MM.1S (cell line): Measurements from ENCODE around the gene PITRM1.

ENCODE experiments used
- DNase-seq: peaks from one replicate; pipeline ENCODE4 v3.0.0-alpha.2; 2015
- H2AFZ ChIP-seq: fragments of 300-600 bp; sonication (generic); 2 replicates; pipeline ENCODE4 v1.6.0; 2016; ENCODE audit warnings: antibody characterized with exemption, low read length
- H3F3A ChIP-seq: fragments of 300-600 bp; sonication (generic); 2 replicates; pipeline ENCODE4 v1.6.1; 2016; ENCODE audit warnings: mild to moderate bottlenecking, antibody characterized with exemption, low read length, moderate library complexity, mixed read lengths; ENCODE audit not compliant: insufficient read depth
- H3K27ac ChIP-seq: fragments of 300-600 bp; sonication (generic); 2 replicates; pipeline ENCODE4 v1.5.1; 2016; ENCODE audit warnings: mild to moderate bottlenecking, low read length
- H3K27me3 ChIP-seq: fragments of 300-600 bp; sonication (generic); replicated peaks from 2 replicates; pipeline ENCODE4 v1.6.0; 2016; ENCODE audit warnings: low read length; ENCODE audit not compliant: insufficient read depth
- H3K36me3 ChIP-seq: fragments of 300-600 bp; sonication (generic); replicated peaks from 2 replicates; pipeline ENCODE4 v1.6.1; 2016; ENCODE audit warnings: mild to moderate bottlenecking, low read length, mixed read lengths; ENCODE audit not compliant: insufficient read depth
- H3K4me1 ChIP-seq: fragments of 300-600 bp; sonication (generic); 2 replicates; pipeline ENCODE4 v1.6.1; 2016; ENCODE audit warnings: low read length, mixed read lengths
- H3K4me2 ChIP-seq: fragments of 300-600 bp; sonication (generic); 2 replicates; pipeline ENCODE4 v1.6.0; 2016; ENCODE audit warnings: low read depth, low read length
- H3K4me3 ChIP-seq: fragments of 300-600 bp; sonication (generic); 2 replicates; pipeline ENCODE4 v1.5.1; 2016; ENCODE audit warnings: low read length, mixed read lengths
- H3K79me2 ChIP-seq: fragments of 300-600 bp; sonication (generic); 2 replicates; pipeline ENCODE4 v1.6.1; 2016; ENCODE audit warnings: mixed run types, low read length, mixed read lengths
- H3K9ac ChIP-seq: fragments of 300-600 bp; sonication (generic); 2 replicates; pipeline ENCODE4 v1.6.1; 2016; ENCODE audit warnings: low read length, mixed read lengths
- H3K9me2 ChIP-seq: fragments of 300-600 bp; sonication (generic); replicated peaks from 2 replicates; pipeline ENCODE4 v1.6.1; 2016; ENCODE audit warnings: mild to moderate bottlenecking, low read length, mixed read lengths; ENCODE audit not compliant: insufficient read depth
- H3K9me3 ChIP-seq: fragments of 300-600 bp; sonication (generic); replicated peaks from 2 replicates; pipeline ENCODE4 v1.6.1; 2016; ENCODE audit warnings: mild to moderate bottlenecking, low read length, mixed read lengths; ENCODE audit not compliant: insufficient read depth
- H4K20me1 ChIP-seq: fragments of 300-600 bp; sonication (generic); 2 replicates; pipeline ENCODE4 v1.6.1; 2016; ENCODE audit warnings: mild to moderate bottlenecking, low read length, moderate library complexity, mixed read lengths; ENCODE audit not compliant: insufficient read depth
- CTCF ChIP-seq: fragments of 300-600 bp; sonication (generic); IDR thresholded peaks from 2 replicates; pipeline ENCODE4 v1.5.1; 2016; ENCODE audit warnings: antibody characterized with exemption, low read length, mixed read lengths
- EZH2 ChIP-seq: fragments of 300-600 bp; sonication (generic); optimal IDR thresholded peaks from 2 replicates; pipeline ENCODE3; 2017; ENCODE audit warnings: low read depth, mild to moderate bottlenecking, antibody characterized with exemption, low read length, mixed read lengths
- EZH2phosphoT487 ChIP-seq: fragments of 300-600 bp; sonication (generic); IDR thresholded peaks from 2 replicates; pipeline ENCODE4 v1.6.1; 2018; ENCODE audit warnings: antibody characterized with exemption, low read length

The PITRM1 gene

GRCh38 chr10:3154666-3155065 is 17.9 kb downstream of the PITRM1 start:
- no peaks in the 10 kb centered on the region for H3F3A ChIP-seq
- H2AFZ ChIP-seq = no peak overlapping the region
- H3K9ac ChIP-seq = no peak overlapping the region
- H3K4me3 ChIP-seq = no peak overlapping the region
- no peaks in the 10 kb centered on the region for H3K9me3 ChIP-seq
- no peak overlapping the region for H3K27ac ChIP-seq
- no peak overlapping the region for H3K4me2 ChIP-seq
- TF ChIP-seq EZH2 = no peak
- DNase-seq = no peak
- peaks cover 16% of the 10 kb centered on the region for H3K36me3 ChIP-seq
- H3K27me3 ChIP-seq = no peaks in the 10 kb centered on the region
- no peaks in the 10 kb centered on the region for H3K79me2 ChIP-seq
- no peaks in the 10 kb centered on the region for H4K20me1 ChIP-seq
- H3K9me2 ChIP-seq = no peaks in the 10 kb centered on the region
- H3K4me1 ChIP-seq = no peaks in the 10 kb centered on the region

- peaks cover 16% of the 10 kb centered on the region for H3K36me3 ChIP-seq
- DNase-seq = no peak
- H3F3A ChIP-seq = no peaks in the 10 kb centered on the region
- H3K4me1 ChIP-seq = no peaks in the 10 kb centered on the region
- H3K79me2 ChIP-seq = no peaks in the 10 kb centered on the region
- no peak overlapping the region for H3K27ac ChIP-seq
- no peak overlapping the region for H3K9ac ChIP-seq
- H4K20me1 ChIP-seq = no peaks in the 10 kb centered on the region
- no peaks in the 10 kb centered on the region for H3K9me2 ChIP-seq
- no peaks in the 10 kb centered on the region for H3K27me3 ChIP-seq
- no peak overlapping the region for H3K4me2 ChIP-seq
- H2AFZ ChIP-seq = no peak overlapping the region
- H3K9me3 ChIP-seq = no peaks in the 10 kb centered on the region
- TF ChIP-seq EZH2 (no peak), EZH2phosphoT487 (no peak), CTCF (no peak)
- no peak overlapping the region for H3K4me3 ChIP-seq
Measured at GRCh38 chr10:3152566-3152935, 20.0 kb downstream of the PITRM1 start.

- no peak overlapping the region for H3K27ac ChIP-seq
- no peaks in the 10 kb centered on the region for H3K27me3 ChIP-seq
- no peak overlapping the region for H2AFZ ChIP-seq
- H3K36me3 ChIP-seq = peaks cover 13% of the 10 kb centered on the region
- no peaks in the 10 kb centered on the region for H3K79me2 ChIP-seq
- H3K9me2 ChIP-seq = no peaks in the 10 kb centered on the region
- H3K4me1 ChIP-seq = no peaks in the 10 kb centered on the region
- no peak overlapping the region for H3K4me2 ChIP-seq
- no peaks in the 10 kb centered on the region for H3F3A ChIP-seq
- no peak overlapping the region for H3K4me3 ChIP-seq
- no peak for TF ChIP-seq EZH2phosphoT487
- no peaks in the 10 kb centered on the region for H4K20me1 ChIP-seq
- no peaks in the 10 kb centered on the region for H3K9me3 ChIP-seq
- no peak for DNase-seq
- H3K9ac ChIP-seq = no peak overlapping the region
Measured at GRCh38 chr10:3151889-3152565, 20.6 kb downstream of the PITRM1 start.

GRCh38 chr10:3150961-3151360 is 21.6 kb downstream of the PITRM1 start:
- no peak overlapping the region for H2AFZ ChIP-seq
- no peak for DNase-seq
- H3K9me2 ChIP-seq = no peaks in the 10 kb centered on the region
- no peaks in the 10 kb centered on the region for H3K4me1 ChIP-seq
- no peaks in the 10 kb centered on the region for H3F3A ChIP-seq
- TF ChIP-seq EZH2 (no peak), CTCF (no peak), EZH2phosphoT487 (no peak)
- H3K4me2 ChIP-seq = no peak overlapping the region
- H3K9ac ChIP-seq = no peak overlapping the region
- no peak overlapping the region for H3K27ac ChIP-seq
- H4K20me1 ChIP-seq = no peaks in the 10 kb centered on the region
- no peaks in the 10 kb centered on the region for H3K9me3 ChIP-seq
- no peak overlapping the region for H3K4me3 ChIP-seq
- peaks cover 6% of the 10 kb centered on the region for H3K36me3 ChIP-seq
- no peaks in the 10 kb centered on the region for H3K27me3 ChIP-seq
- H3K79me2 ChIP-seq = no peaks in the 10 kb centered on the region
